Vagina (tissue), 2 donors: Measurements from ENCODE around the gene HYDIN.

ENCODE experiments used
- CTCF ChIP-seq, 3 experiments: fragments of 450-650 bp in 2 of 3; fragments of 200-600 bp in 1 of 3; sonication (generic) in 1 of 3; IDR thresholded peaks; one replicate each; pipeline ENCODE4 v1.5.1; 2017 to 2019; ENCODE audit warnings: antibody characterized with exemption in 3 of 3, mild to moderate bottlenecking in 2 of 3, moderate library complexity in 2 of 3
- POLR2A ChIP-seq, 2 donors: fragments of 450-650 bp; IDR thresholded peaks; one replicate each; pipeline ENCODE4 v1.6.1; 2017; ENCODE audit warnings: antibody characterized with exemption in 2 of 2, mild to moderate bottlenecking in 2 of 2, moderate library complexity in 2 of 2
- POLR2AphosphoS5 ChIP-seq, 2 donors: sonication (generic); formaldehyde crosslinking; IDR thresholded peaks; one replicate each; pipeline ENCODE4 v1.9.0; 2017; ENCODE audit warnings: antibody characterized with exemption in 2 of 2, mild to moderate bottlenecking in 2 of 2, low read depth in 1 of 2; ENCODE audit not compliant: insufficient read depth in 1 of 2

- no peak for TF ChIP-seq CTCF (IDR thresholded peaks at IDR 0.05)
- TF ChIP-seq POLR2A (IDR thresholded peaks at IDR 0.05) = no peak
- TF ChIP-seq POLR2AphosphoS5 (IDR thresholded peaks at IDR 0.05; ENCODE audit: insufficient read depth in 1 of 2, low read depth in 1 of 2) = no peak
Measured at GRCh38 chr16:71260995-71261394, 30.5 kb upstream of the HYDIN start.
